ENCODE data around the gene BCL10. TPM values are rescaled to one million over a fixed set of nuclear protein-coding genes. Genes with fewer than 3 reads are reported as not detected.

BCL10 gene
- total and polyA plus RNA-seq, 2 of the 13 experiments (the other 11 are each of a cell fraction or from before 2014, with no cell fraction given), result 3.7 to 14.1 TPM

DNA sequence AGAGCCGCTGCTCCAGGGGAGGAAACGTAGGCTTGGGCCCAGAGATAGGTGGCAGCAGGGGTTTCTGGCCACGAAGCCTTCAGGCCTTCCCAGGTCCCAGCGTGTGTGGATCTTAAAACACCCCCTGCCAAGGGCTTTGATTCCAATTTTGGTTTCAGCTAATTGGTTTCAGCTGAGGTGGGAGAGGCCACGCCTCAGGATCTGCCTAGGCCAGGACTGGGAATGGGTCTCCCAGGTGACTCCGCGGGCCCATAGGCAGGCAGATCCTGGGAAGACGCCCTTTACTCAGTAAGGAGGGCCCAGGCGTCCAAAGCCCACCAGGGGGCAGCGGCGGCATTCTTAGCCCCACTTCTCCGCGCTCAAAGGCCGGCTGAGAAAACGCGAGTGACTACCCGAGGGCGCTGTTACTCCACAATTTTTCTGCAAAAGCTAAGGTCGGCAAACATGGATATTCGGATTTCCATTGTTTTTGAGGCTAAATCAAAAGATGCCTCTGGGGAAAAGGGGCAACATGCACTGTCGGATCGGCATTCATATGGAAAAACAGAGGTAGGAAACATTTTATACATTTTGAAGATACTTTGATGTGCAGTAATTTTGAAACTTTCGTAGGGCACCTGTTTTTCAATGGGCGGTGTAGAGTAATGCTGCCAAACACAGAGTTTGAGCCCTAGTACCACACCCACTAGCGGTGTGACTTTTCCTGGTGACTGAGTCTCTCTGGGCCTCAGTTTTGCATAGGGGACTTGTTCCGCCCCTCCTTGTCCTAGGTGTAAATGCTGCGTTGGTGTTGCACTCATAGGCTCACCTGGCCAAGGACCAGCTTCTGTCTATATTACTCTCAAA is 31.8 kb upstream of the BCL10 start (continued):
- TF ChIP-seq, protein P1, sequence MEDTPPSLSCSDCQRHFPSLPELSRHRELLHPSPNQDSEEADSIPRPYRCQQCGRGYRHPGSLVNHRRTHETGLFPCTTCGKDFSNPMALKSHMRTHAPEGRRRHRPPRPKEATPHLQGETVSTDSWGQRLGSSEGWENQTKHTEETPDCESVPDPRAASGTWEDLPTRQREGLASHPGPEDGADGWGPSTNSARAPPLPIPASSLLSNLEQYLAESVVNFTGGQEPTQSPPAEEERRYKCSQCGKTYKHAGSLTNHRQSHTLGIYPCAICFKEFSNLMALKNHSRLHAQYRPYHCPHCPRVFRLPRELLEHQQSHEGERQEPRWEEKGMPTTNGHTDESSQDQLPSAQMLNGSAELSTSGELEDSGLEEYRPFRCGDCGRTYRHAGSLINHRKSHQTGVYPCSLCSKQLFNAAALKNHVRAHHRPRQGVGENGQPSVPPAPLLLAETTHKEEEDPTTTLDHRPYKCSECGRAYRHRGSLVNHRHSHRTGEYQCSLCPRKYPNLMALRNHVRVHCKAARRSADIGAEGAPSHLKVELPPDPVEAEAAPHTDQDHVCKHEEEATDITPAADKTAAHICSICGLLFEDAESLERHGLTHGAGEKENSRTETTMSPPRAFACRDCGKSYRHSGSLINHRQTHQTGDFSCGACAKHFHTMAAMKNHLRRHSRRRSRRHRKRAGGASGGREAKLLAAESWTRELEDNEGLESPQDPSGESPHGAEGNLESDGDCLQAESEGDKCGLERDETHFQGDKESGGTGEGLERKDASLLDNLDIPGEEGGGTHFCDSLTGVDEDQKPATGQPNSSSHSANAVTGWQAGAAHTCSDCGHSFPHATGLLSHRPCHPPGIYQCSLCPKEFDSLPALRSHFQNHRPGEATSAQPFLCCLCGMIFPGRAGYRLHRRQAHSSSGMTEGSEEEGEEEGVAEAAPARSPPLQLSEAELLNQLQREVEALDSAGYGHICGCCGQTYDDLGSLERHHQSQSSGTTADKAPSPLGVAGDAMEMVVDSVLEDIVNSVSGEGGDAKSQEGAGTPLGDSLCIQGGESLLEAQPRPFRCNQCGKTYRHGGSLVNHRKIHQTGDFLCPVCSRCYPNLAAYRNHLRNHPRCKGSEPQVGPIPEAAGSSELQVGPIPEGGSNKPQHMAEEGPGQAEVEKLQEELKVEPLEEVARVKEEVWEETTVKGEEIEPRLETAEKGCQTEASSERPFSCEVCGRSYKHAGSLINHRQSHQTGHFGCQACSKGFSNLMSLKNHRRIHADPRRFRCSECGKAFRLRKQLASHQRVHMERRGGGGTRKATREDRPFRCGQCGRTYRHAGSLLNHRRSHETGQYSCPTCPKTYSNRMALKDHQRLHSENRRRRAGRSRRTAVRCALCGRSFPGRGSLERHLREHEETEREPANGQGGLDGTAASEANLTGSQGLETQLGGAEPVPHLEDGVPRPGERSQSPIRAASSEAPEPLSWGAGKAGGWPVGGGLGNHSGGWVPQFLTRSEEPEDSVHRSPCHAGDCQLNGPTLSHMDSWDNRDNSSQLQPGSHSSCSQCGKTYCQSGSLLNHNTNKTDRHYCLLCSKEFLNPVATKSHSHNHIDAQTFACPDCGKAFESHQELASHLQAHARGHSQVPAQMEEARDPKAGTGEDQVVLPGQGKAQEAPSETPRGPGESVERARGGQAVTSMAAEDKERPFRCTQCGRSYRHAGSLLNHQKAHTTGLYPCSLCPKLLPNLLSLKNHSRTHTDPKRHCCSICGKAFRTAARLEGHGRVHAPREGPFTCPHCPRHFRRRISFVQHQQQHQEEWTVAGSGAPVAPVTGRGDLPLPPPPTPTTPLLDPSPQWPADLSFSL (CRISPR knock-in tag; IDR thresholded peaks at IDR 0.05), result 0 out of 2 replicates have a peak, but pooled peaks have one; percentile 13
- TF ChIP-seq GATAD2A (CRISPR knock-in tag; IDR thresholded peaks at IDR 0.05), result peak; percentile 37; the same call in 1 of the 2 replicates
- TF ChIP-seq MTF2 (CRISPR knock-in tag; IDR thresholded peaks at IDR 0.05; ENCODE audit: borderline replicate concordance), result peak; percentile 64; the same call in 1 of the 2 replicates
- TF ChIP-seq TBX2 (CRISPR knock-in tag; IDR thresholded peaks at IDR 0.05; ENCODE audit: borderline replicate concordance), result peak; percentile 53; the same call in 1 of the 2 replicates
- no peak for TF ChIP-seq SOX6 (IDR thresholded peaks at IDR 0.05)
- peak; percentile 55 for TF ChIP-seq SOX6 (CRISPR knock-in tag; IDR thresholded peaks at IDR 0.05)
- TF ChIP-seq, protein P2, sequence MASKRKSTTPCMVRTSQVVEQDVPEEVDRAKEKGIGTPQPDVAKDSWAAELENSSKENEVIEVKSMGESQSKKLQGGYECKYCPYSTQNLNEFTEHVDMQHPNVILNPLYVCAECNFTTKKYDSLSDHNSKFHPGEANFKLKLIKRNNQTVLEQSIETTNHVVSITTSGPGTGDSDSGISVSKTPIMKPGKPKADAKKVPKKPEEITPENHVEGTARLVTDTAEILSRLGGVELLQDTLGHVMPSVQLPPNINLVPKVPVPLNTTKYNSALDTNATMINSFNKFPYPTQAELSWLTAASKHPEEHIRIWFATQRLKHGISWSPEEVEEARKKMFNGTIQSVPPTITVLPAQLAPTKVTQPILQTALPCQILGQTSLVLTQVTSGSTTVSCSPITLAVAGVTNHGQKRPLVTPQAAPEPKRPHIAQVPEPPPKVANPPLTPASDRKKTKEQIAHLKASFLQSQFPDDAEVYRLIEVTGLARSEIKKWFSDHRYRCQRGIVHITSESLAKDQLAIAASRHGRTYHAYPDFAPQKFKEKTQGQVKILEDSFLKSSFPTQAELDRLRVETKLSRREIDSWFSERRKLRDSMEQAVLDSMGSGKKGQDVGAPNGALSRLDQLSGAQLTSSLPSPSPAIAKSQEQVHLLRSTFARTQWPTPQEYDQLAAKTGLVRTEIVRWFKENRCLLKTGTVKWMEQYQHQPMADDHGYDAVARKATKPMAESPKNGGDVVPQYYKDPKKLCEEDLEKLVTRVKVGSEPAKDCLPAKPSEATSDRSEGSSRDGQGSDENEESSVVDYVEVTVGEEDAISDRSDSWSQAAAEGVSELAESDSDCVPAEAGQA (IDR thresholded peaks at IDR 0.05; ENCODE audit: low read depth), result peak; percentile 33; the same call in 1 of the 2 replicates
- TF ChIP-seq, protein P2 (CRISPR knock-in tag; IDR thresholded peaks at IDR 0.05; ENCODE audit: borderline replicate concordance), result no peak
- peak; percentile 60; the same call in 1 of the 2 replicates for TF ChIP-seq ZNF350 (CRISPR knock-in tag; IDR thresholded peaks at IDR 0.05; ENCODE audit: borderline replicate concordance, low read depth)
- TF ChIP-seq, protein P3, sequence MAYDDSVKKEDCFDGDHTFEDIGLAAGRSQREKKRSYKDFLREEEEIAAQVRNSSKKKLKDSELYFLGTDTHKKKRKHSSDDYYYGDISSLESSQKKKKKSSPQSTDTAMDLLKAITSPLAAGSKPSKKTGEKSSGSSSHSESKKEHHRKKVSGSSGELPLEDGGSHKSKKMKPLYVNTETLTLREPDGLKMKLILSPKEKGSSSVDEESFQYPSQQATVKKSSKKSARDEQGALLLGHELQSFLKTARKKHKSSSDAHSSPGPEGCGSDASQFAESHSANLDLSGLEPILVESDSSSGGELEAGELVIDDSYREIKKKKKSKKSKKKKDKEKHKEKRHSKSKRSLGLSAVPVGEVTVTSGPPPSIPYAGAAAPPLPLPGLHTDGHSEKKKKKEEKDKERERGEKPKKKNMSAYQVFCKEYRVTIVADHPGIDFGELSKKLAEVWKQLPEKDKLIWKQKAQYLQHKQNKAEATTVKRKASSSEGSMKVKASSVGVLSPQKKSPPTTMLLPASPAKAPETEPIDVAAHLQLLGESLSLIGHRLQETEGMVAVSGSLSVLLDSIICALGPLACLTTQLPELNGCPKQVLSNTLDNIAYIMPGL (CRISPR knock-in tag; IDR thresholded peaks at IDR 0.05; ENCODE audit: borderline replicate concordance in 1 of 2, low read depth in 1 of 2), result peak; percentile 92 to 96
- TF ChIP-seq ZNF556 (CRISPR knock-in tag; IDR thresholded peaks at IDR 0.05; ENCODE audit: borderline replicate concordance), result peak; percentile 73; the same call in 1 of the 2 replicates
- peak; percentile 99 for TF ChIP-seq STAG1 (CRISPR knock-in tag; IDR thresholded peaks at IDR 0.05)
- TF ChIP-seq XRCC5 (optimal IDR thresholded peaks at IDR 0.05; ENCODE audit: low read length), result peak; percentile 92
- TF ChIP-seq TGIF2 (CRISPR knock-in tag; IDR thresholded peaks at IDR 0.05), result no peak
